GM10248 (cell line): ENCODE measurements around the gene ITLN1.
"Not testable (repeated sequence)": the region's sequence is repeated elsewhere in the genome, so short reads cannot be mapped to it uniquely, and the experiment has no call there.

Source experiments
- CTCF ChIA-PET: fragments of 300-600 bp; sonication (Branson Sonifier 250); formaldehyde crosslinking; extraction: SDS; loops from one replicate; lab custom pipeline; 2021; ENCODE audit warnings: antibody characterized with exemption; lab: Yijun Ruan, JAX
- POLR2A ChIA-PET: fragments of 350-650 bp; sonication (Branson Sonifier 250); formaldehyde crosslinking; extraction: SDS; loops from one replicate; lab custom pipeline; 2020; ENCODE audit warnings: antibody characterized with exemption; lab: Yijun Ruan, JAX
- DNase-seq: peaks from one replicate; pipeline ENCODE4 v3.0.0; 2012; ENCODE audit errors: extremely low spot score
- TF ChIP-seq, protein P1 (sequence below): IDR thresholded peaks from 2 replicates; pipeline ENCODE4 v1.5.1; 2012; ENCODE audit warnings: mild to moderate bottlenecking, low read depth; ENCODE audit errors: extremely low read depth, missing control alignments, control extremely low read depth

Gene ITLN1

DNA sequence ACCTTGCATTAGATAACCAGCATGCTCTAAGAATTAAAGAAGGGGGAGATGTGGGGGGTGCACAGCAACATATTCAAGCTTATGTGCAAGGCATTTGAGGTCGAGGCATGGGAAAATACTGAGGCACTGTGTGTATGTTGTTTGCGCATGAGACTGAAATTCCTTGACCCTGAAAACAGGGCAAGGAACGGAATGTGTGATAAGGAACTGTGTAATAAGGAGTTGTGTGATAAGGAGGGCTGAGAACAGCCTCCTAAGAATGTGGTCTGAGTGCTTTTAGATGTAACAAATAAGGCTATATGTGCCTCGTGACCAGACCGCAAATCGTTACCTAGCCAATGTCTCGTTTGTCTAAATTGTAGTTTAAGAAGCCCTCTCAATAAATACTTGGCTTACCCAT lies 26.5 kb upstream of the ITLN1 start:
- DNase-seq = no peak
- ChIA-PET CTCF (interaction anchor here (0.8 to 1.3 kb wide), 2 partner anchors 10 to 74 kb away, joined by 3 read pairs; no protein-coding TSS in a partner anchor), POLR2A (no interaction called here)
- TF ChIP-seq, protein P1, sequence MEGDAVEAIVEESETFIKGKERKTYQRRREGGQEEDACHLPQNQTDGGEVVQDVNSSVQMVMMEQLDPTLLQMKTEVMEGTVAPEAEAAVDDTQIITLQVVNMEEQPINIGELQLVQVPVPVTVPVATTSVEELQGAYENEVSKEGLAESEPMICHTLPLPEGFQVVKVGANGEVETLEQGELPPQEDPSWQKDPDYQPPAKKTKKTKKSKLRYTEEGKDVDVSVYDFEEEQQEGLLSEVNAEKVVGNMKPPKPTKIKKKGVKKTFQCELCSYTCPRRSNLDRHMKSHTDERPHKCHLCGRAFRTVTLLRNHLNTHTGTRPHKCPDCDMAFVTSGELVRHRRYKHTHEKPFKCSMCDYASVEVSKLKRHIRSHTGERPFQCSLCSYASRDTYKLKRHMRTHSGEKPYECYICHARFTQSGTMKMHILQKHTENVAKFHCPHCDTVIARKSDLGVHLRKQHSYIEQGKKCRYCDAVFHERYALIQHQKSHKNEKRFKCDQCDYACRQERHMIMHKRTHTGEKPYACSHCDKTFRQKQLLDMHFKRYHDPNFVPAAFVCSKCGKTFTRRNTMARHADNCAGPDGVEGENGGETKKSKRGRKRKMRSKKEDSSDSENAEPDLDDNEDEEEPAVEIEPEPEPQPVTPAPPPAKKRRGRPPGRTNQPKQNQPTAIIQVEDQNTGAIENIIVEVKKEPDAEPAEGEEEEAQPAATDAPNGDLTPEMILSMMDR = no peak

DNA sequence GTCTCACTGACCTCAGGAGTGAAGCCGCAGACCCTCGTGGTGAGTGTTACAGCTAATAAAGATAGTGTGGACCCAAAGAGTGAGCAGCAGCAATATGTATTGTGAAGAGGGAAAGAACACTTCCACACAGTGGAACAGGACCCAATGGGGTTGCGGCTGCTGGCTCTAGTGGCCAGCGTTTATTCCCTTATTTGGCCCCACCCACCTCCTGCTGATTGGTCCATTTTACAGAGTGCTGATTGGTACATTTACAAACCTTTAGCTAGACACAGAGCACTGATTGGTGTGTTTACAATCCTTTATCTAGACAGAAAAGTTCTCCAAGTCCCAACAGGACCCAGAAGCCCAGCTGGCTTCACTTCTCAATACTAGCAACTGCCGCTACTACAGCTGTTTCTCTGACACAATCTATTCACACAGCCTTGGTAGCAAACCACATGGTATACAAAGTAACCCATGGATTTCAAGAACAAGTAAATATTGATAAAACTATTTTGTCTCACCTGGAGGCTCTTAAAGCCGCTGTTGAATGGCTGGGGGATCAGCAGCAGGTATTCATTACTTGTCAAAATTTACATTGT lies 25.3 kb upstream of the ITLN1 start:
- CTCF ChIA-PET = interaction anchor here (0.9 to 1.6 kb wide), 2 partner anchors 42 to 133 kb away, joined by 3 to 4 read pairs; no protein-coding TSS in a partner anchor
- no peak for DNase-seq
- TF ChIP-seq, protein P1 = no peak
- POLR2A ChIA-PET = no interaction called here

DNA sequence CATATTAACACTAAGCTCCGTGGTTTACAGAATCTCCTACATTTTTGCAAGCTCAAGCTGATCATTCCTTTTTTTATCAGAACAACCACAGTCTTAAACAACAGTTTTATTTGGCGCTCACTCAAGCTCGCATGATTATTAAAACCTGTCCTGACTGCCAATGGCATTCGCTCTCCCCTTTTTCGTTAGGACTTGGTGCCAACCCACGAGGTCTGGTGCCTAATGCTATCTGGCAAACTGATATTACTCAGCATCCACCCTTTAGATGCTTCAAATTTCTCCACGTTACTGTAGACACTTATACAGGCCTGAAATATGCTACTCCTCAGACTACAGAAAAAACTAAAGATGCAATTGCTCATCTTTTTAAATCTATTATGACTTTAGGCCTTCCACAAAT lies 23.0 kb upstream of the ITLN1 start:
- DNase-seq = no peak
- ChIA-PET CTCF (interaction anchor here (1.2 to 2.0 kb wide), 3 partner anchors 16 to 73 kb away, joined by 4 to 12 read pairs (median 5); no protein-coding TSS in a partner anchor), POLR2A (no interaction called here)
- TF ChIP-seq, protein P1 = no peak

DNA sequence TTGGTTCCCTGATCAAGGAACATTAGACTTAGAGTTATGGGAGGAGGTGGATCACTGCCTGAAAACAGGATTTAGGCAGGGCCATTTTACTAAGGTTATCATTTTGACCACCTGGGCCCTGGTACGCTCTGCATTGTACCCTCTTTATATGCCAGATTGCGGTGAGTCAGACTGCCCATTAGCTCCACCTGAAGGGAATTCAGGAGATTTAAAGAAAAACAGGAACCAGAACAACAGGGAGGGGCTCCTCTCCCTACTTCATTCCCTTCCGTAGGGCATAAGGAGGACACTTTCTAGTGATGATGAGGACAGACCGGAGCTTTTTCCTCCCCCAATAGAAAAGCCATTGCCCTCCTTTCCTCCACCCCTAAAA lies 20.6 kb upstream of the ITLN1 start:
- TF ChIP-seq, protein P1 = no peak
- POLR2A ChIA-PET = no interaction called here
- CTCF ChIA-PET = interaction anchor here (1.4 kb wide), 1 partner anchor 128 kb away, joined by 3 read pairs; no protein-coding TSS in a partner anchor
- no peak for DNase-seq

DNA sequence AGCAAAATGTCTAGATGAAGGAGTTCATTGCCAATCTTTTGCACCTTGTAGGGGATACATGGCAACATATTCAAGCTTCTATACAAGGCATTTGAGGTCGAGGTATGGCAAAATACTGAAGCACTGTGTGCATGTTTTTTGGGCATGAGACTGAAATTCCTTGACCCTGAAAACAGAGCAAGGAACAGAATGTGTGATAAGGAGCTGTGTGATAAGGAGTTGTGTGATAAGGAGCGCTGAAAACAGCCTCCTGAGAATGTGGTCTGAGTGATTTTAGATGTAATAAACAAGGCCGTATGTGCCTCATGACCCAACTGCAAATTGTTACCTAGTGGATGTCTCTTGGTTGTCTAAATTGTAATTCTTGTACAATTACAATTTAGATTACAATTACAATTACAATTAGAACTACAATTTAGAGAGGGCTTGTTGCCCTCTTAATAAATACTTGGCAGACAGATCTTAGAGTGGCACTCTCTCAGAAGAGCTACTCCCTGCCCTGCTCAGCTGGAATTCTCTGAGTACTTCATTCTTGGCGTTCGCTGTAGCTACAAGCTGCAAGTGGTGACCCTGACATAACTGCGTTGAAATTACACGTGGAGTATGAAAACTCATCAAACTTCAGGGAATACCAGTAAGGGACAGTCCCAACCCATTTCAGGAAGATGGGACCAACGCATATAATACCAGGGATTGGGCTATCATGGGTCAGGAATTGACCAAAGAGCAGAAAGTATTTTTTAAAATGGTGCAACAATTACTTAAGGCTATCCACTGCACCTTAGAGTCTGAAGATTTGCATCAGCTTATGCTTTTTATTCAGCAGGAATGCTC lies 20.0 kb upstream of the ITLN1 start:
- TF ChIP-seq, protein P1 = no peak
- ChIA-PET CTCF (interaction anchor here (1.4 kb wide), 1 partner anchor 127 kb away, joined by 3 read pairs; no protein-coding TSS in a partner anchor), POLR2A (no interaction called here)
- DNase-seq = no peak

DNA sequence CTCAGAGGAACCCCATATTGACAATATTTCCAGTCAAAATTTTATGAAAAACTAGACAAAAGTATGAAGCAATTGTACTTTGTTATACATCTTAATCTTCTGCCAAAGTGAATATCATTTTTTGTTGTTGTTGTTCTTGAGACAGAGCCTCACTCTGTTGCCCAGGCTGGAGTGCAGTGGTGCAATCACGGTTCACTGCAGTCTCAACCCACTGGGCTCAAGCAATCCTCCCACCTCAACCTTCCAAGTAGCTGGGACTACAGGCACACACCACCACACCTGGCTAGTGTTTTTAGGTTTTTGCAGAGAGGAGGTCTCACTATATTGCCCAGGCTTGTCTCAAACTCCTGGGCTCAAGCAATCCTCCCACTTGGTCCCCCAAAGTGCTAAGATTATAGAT lies 17.3 kb upstream of the ITLN1 start:
- DNase-seq, POLR2A ChIA-PET, CTCF ChIA-PET: not testable (repeated sequence)

DNA sequence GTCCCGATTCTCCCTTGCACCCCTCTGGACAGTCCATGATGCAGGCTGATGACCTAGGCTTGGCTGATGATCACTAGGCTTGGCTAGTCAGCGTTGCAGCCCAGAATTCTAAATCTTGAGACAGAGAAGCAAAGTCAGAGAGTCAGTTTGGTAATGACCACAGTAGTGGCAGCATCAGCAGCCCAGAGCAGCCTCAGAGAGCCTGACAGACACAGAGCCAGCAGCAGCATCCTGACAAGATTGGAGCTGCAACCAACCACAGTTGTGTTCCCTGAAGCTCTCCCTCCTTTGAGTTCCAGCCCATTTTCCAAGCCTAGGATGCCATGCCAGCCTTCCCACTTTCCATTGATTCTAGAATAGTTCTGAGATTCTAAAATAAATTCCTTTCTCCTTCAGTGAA lies 16.8 kb upstream of the ITLN1 start:
- DNase-seq = no peak
- CTCF ChIA-PET = no interaction called here
- POLR2A ChIA-PET = no interaction called here
- TF ChIP-seq, protein P1 = no peak

DNA sequence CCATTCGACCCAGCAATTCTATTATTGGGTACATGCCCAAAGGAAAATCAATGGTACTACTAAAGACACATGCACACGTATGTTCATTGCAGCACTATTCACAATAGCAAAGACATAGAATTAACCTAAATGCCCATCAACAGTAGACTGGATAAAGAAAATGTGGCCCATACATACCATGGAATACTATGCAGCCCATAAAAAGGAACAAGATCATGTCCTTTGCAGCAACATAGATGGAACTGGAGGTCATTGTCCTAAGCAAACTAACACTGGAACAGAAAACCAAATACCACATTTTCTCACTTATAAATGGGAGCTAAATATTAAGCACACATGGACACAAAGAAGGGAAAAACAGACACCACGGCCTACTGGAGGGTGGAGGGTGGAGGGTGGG lies 15.7 kb upstream of the ITLN1 start:
- DNase-seq, CTCF ChIA-PET, POLR2A ChIA-PET: not testable (repeated sequence)

DNA sequence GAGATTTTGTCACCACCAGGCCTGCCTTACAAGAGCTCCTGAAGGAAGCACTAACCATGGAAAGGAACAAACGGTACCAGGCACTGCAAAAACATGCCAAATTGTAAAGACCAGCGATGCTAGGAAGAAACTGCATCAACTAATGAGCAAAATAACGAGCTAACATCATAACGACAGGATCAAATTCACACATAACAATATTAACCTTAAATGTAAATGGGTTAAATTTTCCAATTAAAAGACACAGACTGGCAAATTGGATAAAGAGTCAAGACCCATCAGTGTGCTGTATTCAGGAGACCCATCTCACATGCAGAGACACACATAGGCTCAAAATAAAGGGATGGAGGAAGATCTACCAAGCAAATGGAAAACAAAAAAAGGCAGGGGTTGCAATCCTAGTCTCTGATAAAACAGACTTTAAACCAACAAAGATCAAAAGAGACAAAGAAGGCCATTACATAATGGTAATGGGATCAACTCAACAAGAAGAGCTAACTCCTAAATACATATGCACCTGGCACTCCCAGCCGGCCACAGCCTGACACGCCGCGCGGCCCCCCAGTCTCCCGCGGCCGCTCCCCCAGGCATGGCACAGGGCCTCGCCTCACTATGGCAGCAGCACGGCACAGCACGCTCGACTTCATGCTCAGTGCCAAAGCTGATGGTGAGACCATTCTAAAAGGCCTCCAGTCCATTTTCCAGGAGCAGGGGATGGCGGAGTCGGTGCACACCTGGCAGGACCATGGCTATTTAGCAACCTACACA lies 9.6 kb upstream of the ITLN1 start:
- CTCF ChIA-PET = interaction anchor here (1.4 kb wide), 2 partner anchors 14 to 213 kb away, joined by 4 read pairs; no protein-coding TSS in a partner anchor
- DNase-seq, POLR2A ChIA-PET: not testable (repeated sequence)
